Fibroblast of upper back skin (primary cell): ENCODE measurements around the gene CDCA4.
A peak's percentile ranks its signal among the peaks of the same experiment; 100 is the strongest.
"Not testable (repeated sequence)": the region's sequence is repeated elsewhere in the genome, so short reads cannot be mapped to it uniquely, and the experiment has no call there.

ENCODE experiments used
- DNase-seq: peaks from one replicate; pipeline ENCODE4 v3.0.0-alpha.2; 2013

CDCA4 gene

GRCh38 chr14:105056303-105056831, 35.5 kb upstream of the CDCA4 start:
- DNase-seq = no peak

DNA sequence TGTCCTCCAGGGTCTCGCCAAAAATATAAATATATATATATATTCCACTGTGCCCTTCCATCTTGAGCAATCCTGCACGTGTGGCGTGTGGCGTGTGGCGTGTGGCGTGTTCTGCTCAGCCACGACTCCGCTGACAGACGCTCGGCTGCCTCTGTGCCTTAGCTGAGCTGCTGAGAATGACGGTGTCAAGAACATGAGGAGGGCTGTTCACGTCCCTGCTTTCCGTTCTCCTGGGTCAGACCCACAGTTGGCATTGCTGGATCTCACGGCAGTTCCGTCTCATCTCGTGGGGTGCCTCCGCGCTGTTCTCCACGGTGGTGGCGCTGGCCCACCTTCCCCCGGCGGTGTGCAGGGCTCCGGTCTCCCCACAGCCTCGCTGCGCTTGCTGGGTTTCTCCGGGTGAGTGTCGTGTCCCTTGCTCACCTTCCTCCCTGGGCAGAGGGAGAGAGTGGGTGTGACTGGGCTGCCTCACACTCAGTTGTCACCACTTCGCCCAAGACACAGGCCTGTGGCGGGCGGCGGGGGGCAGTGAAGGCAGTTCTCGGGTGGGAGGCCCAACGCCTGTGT, 34.9 kb upstream of the CDCA4 start:
- no peak for DNase-seq

DNA sequence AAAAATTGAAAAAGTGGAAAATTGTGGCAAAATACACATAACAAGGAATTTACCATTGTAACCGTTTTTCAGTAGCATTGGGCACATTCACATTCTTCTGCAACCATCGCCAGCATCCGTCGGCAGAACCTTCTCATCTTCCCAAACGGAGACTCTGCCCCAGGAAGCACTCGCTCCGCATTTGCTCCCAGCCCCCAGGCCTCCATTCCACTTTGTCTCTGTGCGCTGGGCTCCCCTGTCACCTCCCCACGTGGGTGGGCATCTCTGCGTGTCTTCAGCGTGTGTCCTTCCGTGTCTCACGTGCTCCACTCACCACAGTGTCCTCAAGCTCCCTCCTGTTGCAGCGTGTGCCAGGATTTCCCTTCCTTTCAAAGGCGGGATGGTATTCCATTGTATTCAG, 34.5 kb upstream of the CDCA4 start:
- no peak for DNase-seq

DNA sequence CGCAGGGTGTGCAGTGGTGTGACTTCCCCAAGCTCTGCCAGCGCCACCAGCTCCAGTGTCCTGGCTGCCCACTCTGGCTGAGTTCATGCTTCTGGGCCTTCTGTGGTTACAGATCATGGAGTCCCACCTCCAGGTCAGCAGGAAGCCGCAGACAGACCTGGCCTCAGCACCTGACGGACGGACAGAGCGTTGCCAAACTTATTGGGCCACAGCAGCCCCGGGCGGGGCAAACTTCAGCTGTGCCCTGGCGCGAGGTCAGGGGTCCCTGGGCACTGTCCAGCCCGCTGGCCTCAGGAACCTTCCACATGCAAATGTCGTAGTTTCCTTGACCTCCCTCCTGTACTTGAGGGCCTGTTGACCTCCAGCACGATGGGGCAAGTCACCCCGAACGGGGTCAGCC, 33.1 kb upstream of the CDCA4 start:
- DNase-seq = no peak

DNA sequence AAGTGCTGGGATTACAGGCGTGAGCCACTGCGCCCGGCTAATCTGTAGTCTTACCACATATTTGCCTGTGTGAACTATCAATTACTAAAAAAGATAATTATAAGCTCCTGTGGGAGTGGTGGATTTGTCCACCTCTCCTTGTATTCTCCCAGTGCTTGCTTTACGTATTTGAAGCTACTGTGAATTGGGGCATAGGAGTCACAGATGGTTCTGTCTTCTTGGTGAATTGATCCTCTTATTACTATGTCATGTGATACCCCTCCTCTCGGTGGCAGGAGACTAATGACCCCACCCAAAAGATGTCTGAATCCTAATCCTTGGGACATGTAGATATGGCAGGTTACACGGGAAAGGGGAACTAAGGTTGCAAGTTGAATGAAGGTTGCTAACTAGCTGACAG, 32.5 kb upstream of the CDCA4 start:
- DNase-seq = no peak

- DNase-seq = no peak
Observed at GRCh38 chr14:105052110-105052458, 31.2 kb upstream of the CDCA4 start.

DNA sequence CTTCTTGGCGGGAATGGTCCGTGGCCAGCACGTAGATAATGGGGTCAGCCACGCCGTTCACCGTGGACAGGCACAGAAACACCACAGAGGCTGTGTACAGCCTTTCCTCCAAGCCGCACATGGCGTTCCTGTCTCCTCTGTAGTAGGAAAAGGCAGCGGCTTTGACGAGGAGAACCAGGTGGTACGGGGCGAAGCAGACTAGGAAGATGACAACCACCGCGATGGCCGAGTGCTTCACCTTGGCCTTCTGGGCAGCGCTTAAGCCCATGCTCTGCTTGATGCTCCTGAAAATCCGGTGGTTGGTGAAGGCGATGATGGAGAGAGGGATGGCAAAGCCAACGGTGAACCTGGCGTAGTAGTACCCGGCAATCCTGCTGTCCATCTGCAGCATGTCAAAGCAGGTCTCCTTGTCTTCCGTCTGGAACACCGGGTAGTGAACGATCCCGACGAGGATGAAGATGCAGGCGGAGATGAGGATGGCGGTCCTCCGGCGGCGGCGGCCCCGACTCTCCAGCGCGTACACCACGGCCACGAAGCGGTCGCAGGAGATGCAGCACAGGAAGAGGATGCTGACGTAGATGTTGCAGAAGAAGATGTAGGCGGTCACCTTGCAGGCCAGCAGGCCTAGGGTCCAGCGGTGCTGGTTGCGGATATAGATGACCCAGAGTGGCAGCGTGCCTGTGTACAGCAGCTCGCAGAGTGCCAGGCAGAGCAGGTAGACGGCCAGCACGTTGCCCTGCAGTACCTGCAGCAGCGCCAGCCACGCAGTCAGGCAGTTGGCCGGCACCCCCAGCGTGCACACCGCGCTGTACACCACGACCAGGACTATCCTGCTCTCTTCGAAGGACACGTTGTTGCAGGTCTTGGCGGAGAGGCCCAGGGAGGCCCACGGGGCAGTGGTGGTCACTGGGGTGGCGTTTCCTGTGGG, 30.6 kb upstream of the CDCA4 start:
- DNase-seq = no peak

- DNase-seq = peak; percentile 50
Observed at GRCh38 chr14:105050551-105050897, 29.6 kb upstream of the CDCA4 start.

DNA sequence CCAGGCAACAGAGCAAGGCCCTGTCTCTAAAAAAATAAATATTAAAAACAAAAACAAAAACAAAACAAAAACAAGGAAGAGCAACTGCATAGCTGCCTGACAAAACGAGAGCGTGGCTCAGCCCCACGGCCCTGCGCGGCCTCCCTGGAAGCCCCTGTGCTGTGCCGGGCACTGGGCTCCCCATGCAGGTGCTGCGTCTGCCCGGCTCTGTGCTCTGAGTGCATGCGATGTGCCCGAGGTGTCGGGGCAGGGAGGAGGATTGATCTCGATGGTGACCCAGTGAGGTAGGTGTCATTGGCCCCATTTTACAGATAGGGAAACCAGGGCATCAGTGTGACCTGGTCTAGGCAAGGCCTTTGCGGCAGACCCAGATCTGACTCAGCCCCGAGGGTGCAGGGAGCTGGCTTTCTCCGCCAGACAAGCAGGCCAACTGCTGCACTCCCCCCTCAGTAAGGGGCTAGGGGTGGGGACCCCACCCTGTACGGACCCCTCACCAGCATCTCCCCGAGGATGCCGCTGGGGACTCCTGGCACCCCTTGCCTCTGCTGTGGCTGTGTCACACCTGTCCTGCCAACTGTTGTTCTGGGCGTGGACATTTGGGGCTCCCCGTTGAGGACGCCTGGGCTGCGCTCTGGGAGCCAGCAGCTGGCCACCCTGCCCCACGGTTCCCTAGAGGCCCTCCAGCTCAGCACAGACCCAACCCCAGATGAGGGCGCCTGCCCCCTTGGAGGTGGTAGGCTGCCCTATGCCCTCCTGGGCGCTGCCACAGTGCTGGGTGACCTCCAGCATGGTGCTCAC, 29.1 kb upstream of the CDCA4 start:
- no peak for DNase-seq

GRCh38 chr14:105047283-105048016, 26.6 kb upstream of the CDCA4 start:
- no peak for DNase-seq

GRCh38 chr14:105046891-105047282, 26.0 kb upstream of the CDCA4 start:
- no peak for DNase-seq

DNA sequence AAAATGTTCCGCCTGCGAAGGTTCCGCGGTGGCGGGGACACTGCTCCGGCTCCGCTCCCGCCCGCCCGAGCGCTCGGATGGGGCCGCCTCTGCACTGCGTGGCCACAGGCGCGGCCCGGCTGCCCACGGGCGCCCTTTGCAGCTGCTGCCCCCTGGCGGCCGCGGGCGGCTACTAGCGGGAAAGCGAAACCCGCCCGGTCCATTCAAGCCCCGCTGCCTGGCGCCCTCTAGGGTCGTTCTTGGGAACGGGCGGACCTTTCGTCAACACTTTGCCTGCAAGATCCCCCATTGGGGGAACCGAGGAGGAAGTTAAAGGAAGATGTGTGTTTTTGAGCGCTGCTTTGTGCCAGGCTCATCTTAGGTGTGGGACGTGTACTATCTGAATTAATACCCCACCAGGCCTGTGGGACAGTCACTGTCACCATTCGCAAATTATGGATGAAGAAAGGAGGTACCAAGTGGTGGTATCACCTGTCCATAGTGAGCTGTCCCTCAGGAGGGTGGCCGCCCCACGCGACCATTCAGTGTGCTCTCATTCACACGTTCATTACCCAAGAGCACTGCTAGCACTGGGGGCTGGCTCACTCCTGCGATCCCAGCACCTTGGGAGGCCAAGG, 24.9 kb upstream of the CDCA4 start:
- peak; percentile 75 for DNase-seq

- no peak for DNase-seq
Observed at GRCh38 chr14:105043641-105044040, 22.8 kb upstream of the CDCA4 start.

DNA sequence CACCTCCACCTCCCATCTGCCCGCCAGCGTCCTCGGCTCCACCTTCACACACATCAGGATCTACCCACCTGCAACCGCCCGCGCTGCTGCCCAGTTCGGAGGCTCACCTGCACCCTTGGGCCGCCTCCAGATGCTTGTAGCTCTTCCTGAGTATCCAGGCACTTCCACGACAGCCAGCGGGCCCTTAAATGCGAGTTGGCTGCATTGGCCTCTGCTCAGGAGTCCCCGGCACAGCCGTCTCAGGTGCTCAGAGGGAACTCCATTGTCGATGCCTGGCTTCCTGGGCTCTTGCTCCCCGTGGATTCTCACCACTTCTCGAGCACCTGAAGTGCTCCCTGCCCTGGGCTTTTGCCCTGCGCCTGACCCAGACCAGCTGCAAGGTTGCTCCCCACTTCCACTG, 21.9 kb upstream of the CDCA4 start:
- DNase-seq = no peak

DNA sequence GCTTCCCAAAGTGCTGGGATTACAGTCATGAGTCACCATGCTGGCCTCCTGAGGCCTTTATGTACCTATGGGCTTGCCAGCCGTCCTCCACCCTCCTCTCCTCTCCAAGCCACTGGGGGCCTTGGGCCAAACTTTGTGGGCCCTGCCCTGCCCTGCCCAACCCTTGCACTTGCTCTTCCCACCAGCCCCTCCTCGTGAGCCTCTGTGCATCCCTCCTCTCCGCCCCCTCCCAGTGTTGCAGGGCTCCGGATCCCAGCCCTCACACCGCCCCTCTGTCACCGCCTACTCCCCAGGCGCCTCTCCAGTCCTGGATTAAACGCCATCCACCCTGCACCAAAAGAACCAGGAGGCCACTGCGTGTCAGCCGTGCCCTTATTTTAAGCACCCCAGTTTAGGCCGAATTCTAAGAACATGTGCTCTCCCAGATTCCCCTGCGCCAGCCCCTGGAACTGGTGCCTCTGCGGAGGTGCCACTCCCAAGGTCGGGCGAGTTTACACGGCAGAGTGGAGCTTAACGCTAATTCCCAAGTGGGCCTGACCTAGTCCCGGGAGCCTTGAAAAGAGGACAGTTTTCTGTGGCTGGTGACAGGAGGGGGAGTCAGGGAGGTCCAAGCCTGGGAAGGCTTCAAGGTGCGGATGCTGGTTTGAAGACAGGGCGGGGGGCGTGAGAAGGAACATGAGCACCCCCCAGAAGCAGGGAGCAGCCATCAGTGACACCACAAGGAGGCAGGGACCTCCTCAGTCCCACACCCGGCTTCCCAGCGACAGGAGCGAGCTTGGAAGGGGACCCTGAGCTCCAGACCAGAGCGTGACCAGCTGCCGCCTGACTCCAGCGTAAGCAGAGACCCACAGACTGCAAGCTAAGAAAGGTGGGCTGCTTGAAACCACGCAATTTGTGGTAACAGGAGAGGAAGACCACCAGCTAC, 21.2 kb upstream of the CDCA4 start:
- DNase-seq = no peak

- DNase-seq = peak; percentile 49
Observed at GRCh38 chr14:105039458-105040205, 18.7 kb upstream of the CDCA4 start.

DNA sequence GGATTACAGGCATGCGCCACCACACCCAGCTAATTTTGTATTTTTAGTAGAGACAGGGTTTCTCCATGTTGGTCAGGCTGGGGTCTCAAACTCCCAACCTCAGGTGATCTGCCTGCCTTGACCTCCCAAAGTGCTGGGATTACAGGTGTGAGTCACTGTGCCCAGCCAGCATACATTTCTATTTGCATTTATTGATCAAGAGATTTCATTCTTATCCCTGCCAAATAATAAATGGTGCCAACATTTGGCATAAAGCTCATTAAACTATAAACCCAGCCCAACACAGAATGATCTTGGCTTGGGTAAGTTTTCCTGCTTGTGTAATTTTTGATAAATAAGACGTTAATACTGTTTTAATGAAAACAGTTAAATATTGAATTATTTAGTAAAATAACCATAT, 14.7 kb upstream of the CDCA4 start:
- DNase-seq = not testable (repeated sequence)

DNA sequence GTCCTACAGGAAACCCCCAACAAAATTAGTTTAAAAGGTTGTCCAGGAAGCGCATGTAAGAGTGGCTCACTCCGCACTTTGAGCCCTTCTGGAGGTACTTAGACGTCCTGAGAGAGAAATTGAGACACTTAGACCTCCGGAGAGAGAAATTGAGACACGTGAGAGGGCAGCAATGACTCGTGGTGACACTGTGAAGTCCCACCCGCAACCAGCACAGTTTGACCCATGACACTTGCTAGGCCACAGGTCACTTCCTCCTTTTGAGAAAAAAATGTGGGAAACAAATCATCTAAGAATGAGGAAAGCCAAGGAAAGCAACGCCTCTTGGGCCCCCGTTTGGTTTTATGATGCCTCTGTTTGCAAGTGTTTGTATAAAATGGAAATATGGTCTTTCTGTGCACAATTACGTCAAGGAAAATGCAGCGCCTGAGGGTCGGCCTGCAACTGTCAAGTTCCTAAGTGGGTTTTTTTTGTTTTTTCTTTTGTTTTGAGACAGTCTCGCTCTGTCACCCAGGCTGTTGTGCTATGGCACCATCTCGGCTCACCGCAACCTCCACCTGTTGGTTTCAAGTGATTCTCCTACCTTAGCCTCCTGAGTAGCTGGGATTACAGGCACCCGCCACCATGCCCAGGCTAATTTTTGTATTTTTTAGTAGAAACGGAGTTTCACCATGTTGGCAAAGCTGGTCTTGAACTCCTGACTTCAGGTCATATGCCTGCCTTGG, 13.6 kb upstream of the CDCA4 start:
- no peak for DNase-seq

- not testable (repeated sequence) for DNase-seq
Observed at GRCh38 chr14:105033412-105033900, 12.6 kb upstream of the CDCA4 start.

- peak; percentile 40 for DNase-seq
Observed at GRCh38 chr14:105032451-105032901, 11.6 kb upstream of the CDCA4 start.
